GM12801 (cell line): ENCODE results near the gene ANKMY2.

Experiments used
- TF ChIP-seq, protein P1 (sequence below): IDR thresholded peaks from one replicate; pipeline ENCODE4 v1.5.1; 2011; ENCODE audit warnings: control low read depth; ENCODE audit not compliant: insufficient read length; ENCODE audit errors: extremely low read depth

Gene ANKMY2

DNA sequence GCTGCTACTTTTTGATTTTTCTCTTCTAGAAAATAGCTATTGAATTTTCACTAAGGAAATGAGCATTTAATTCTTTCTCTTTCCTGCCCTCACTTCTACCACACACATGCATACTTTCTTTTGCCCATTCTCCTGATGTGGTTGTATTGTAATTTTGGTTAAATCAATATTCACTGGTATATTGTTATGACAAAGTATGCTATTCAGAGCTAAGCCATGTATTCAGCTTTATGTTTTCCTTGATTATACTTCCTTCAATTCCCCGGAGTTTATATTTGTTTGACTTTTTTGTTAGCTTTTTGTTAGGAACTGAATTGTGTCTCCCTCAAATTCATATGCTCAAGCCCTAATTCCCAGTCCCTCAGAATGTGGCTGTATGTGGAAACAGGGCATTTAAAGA is 94.9 kb downstream of the ANKMY2 start:
- TF ChIP-seq, protein P1, sequence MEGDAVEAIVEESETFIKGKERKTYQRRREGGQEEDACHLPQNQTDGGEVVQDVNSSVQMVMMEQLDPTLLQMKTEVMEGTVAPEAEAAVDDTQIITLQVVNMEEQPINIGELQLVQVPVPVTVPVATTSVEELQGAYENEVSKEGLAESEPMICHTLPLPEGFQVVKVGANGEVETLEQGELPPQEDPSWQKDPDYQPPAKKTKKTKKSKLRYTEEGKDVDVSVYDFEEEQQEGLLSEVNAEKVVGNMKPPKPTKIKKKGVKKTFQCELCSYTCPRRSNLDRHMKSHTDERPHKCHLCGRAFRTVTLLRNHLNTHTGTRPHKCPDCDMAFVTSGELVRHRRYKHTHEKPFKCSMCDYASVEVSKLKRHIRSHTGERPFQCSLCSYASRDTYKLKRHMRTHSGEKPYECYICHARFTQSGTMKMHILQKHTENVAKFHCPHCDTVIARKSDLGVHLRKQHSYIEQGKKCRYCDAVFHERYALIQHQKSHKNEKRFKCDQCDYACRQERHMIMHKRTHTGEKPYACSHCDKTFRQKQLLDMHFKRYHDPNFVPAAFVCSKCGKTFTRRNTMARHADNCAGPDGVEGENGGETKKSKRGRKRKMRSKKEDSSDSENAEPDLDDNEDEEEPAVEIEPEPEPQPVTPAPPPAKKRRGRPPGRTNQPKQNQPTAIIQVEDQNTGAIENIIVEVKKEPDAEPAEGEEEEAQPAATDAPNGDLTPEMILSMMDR = no peak
